ENCODE data around the gene IGFL4. TPM values are rescaled to one million over a fixed set of nuclear protein-coding genes. Genes with fewer than 3 reads are reported as not detected.
A peak's percentile ranks its signal among the peaks of the same experiment; 100 is the strongest.

Gene IGFL4
- total and polyA plus RNA-seq, 10 of the 15 experiments (the other 5 are each of a cell fraction or from before 2014, with no cell fraction given): not detected

DNA sequence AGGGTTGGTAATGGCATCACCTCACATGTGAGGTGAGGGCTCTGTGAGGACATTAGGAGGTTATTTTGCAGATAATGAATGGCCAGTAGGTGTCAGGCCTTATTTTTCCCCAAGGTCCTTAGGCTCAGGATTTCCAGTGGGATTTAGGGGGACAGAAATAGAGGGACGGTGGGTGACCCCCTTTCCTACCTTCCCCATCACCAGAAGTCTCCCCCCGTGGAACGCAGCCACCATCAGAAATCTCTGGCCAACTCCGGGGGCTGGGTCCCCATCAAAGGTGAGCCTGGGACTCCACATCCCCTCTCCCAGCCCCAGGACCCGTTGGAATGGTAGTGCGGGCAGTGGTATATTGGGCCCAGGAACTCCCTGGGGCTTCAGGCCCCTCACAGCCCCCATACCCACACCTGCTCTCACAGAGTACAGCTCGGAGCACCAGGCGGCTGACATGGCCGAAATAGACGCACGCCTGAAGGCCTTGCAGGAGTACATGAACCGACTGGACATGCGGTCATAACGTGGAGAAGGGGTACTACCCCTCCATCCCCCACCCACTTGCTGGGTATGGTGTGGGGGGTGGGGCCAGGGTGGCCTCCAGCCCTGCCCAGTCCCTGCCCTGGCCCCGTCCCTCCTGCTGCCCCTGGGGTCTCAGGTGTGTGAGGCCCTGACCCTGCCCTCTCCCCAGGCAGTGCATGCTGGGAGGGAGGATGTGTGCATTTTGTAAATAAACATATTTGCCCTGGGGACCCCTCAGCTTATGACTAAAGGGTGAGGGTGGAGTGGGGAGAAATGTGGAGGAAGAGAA lies 22.7 kb downstream of the IGFL4 start:
- H3K4me1 ChIP-seq (ENCODE audit: control insufficient read depth, insufficient read depth, low read length): peaks cover 5% of the 10 kb centered on the region
- RAD21 ChIA-PET (ENCODE audit: unreplicated experiment): interaction anchor here (1.5 kb wide), 2 partner anchors 155 to 248 kb away, joined by 3 to 4 read pairs; no protein-coding TSS in a partner anchor
- 95% methylated on average over 15 of the region's 15 CpGs for WGBS (ENCODE audit: insufficient coverage, insufficient replicate concordance, low lambda C conversion rate, missing lambda C conversion rate)
- no peak overlapping the region for H3K9ac ChIP-seq (ENCODE audit: control insufficient read depth, insufficient read depth, low read length)
- no peaks in the 10 kb centered on the region; the same call in 1 of the 2 replicates for H4K20me1 ChIP-seq (ENCODE audit: control insufficient read depth, insufficient read depth)
- FAIRE-seq (no peak), ATAC-seq (no peak), DNase-seq (ENCODE audit: low read depth, low spot score) (no peak)
- no peaks in the 10 kb centered on the region for H3K9me3 ChIP-seq (replicated peaks; ENCODE audit: control insufficient read depth, insufficient read depth, low read length)
- H3K4me2 ChIP-seq (ENCODE audit: control insufficient read depth, insufficient read depth): no peak overlapping the region
- no peak overlapping the region for H3K4me3 ChIP-seq
- no TSS peak for BruUV-seq (replicated peaks)
- SMC1A ChIA-PET (ENCODE audit: uncharacterized antibody, unreplicated experiment): no interaction called here
- H3K27ac ChIP-seq (ENCODE audit: control insufficient read depth, insufficient read depth): no peak overlapping the region
- H3K36me3 ChIP-seq (ENCODE audit: control insufficient read depth in 2 of 2, insufficient read depth in 2 of 2, low read length in 1 of 2): no peaks in the 10 kb centered on the region; a peak in 1 of 4 replicates
- in situ Hi-C loops (cut with MboI): no loop called here
- TF ChIP-seq, protein P1, sequence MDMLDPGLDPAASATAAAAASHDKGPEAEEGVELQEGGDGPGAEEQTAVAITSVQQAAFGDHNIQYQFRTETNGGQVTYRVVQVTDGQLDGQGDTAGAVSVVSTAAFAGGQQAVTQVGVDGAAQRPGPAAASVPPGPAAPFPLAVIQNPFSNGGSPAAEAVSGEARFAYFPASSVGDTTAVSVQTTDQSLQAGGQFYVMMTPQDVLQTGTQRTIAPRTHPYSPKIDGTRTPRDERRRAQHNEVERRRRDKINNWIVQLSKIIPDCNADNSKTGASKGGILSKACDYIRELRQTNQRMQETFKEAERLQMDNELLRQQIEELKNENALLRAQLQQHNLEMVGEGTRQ (IDR thresholded peaks at IDR 0.05; ENCODE audit: borderline replicate concordance, low read depth, low read length): no peak
- intact Hi-C loops (cut with micrococcal nuclease; ENCODE audit: unreplicated experiment): no loop called here
- no peaks in the 10 kb centered on the region for H3K27me3 ChIP-seq (replicated peaks in 1 of 2; ENCODE audit: control insufficient read depth in 2 of 2, insufficient read depth in 2 of 2, low read length in 1 of 2)
- CTCF ChIA-PET: interaction anchor here (1.0 to 2.0 kb wide), 4 partner anchors 10 to 155 kb away, joined by 3 to 17 read pairs (median 9); partner anchors contain the start of genes CCDC61 and SYMPK
- no peak overlapping the region for H2AFZ ChIP-seq (ENCODE audit: control insufficient read depth, low read depth, low read length)
- POLR2A ChIA-PET: interaction anchor here (0.6 kb wide), 1 partner anchor 23 kb away, joined by 3 read pairs; the partner anchor contains the start of gene CCDC61
- no peaks in the 10 kb centered on the region for H3K79me2 ChIP-seq (ENCODE audit: control insufficient read depth, insufficient read depth, low read length)

DNA sequence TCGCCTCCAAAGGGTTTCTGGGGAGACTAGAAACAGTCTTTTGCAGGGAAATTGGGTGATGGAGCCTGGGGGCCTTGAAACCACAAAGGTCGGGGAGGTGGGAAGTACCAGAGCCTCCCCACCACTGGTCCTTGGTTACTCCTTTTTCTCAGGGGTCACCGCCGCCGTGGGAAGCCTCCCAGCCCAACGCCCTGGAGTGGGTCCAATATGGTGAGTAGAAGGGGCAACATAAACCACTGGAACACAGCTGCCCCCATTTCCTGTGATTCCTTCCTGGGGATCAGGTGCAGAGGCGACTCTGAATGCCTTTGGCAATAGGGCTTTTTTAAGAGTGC lies 23.7 kb downstream of the IGFL4 start:
- Histone ChIP-seq H2AFZ (ENCODE audit: control insufficient read depth, low read depth, low read length) (no peak overlapping the region), H3K27me3 (replicated peaks in 1 of 2; ENCODE audit: control insufficient read depth in 2 of 2, insufficient read depth in 2 of 2, low read length in 1 of 2) (no peaks in the 10 kb centered on the region), H3K4me1 (ENCODE audit: control insufficient read depth, insufficient read depth, low read length) (peaks cover 5% of the 10 kb centered on the region), H3K9ac (ENCODE audit: control insufficient read depth, insufficient read depth, low read length) (no peak overlapping the region), H4K20me1 (ENCODE audit: control insufficient read depth, insufficient read depth) (no peaks in the 10 kb centered on the region; the same call in 1 of the 2 replicates), H3K9me3 (replicated peaks; ENCODE audit: control insufficient read depth, insufficient read depth, low read length) (no peaks in the 10 kb centered on the region), H3K36me3 (ENCODE audit: control insufficient read depth in 2 of 2, insufficient read depth in 2 of 2, low read length in 1 of 2) (no peaks in the 10 kb centered on the region; a peak in 1 of 4 replicates), H3K79me2 (ENCODE audit: control insufficient read depth, insufficient read depth, low read length) (no peaks in the 10 kb centered on the region), H3K4me3 (no peak overlapping the region), H3K27ac (ENCODE audit: control insufficient read depth, insufficient read depth) (no peak overlapping the region), H3K4me2 (ENCODE audit: control insufficient read depth, insufficient read depth) (no peak overlapping the region; the same call in 1 of the 2 replicates)
- ChIA-PET POLR2A (interaction anchor here (0.7 to 1.2 kb wide), 2 partner anchors 129 to 154 kb away, joined by 3 to 7 read pairs; partner anchors contain the start of genes FOXA3 and SYMPK), CTCF (interaction anchor here (0.6 to 2.0 kb wide), 11 partner anchors 11 to 584 kb away, joined by 3 to 17 read pairs (median 4); partner anchors contain the start of genes CALM3, CCDC61, IRF2BP1 and MYPOP), SMC1A (ENCODE audit: uncharacterized antibody, unreplicated experiment) (interaction anchor here (1.0 kb wide), 1 partner anchor 200 kb away, joined by 4 read pairs; no protein-coding TSS in a partner anchor), RAD21 (ENCODE audit: unreplicated experiment) (interaction anchor here (0.7 to 1.5 kb wide), 6 partner anchors 154 to 248 kb away, joined by 3 to 5 read pairs (median 3); partner anchors contain the start of gene SIX5)
- intact Hi-C loops (cut with micrococcal nuclease; ENCODE audit: unreplicated experiment): no loop called here
- in situ Hi-C loops (cut with MboI): no loop called here
- FAIRE-seq (no peak), ATAC-seq (peak; percentile 14), DNase-seq (ENCODE audit: low read depth, low spot score) (no peak)
- 15% methylated on average over 7 of the region's 7 CpGs for WGBS (ENCODE audit: insufficient coverage, insufficient replicate concordance, low lambda C conversion rate, missing lambda C conversion rate)
- BruUV-seq (replicated peaks): no TSS peak
- TF ChIP-seq MYB (IDR thresholded peaks at IDR 0.05; ENCODE audit: borderline replicate concordance, low read depth, low read length) (no peak), USF1 (IDR thresholded peaks at IDR 0.05; ENCODE audit: borderline replicate concordance, extremely low read length, insufficient read depth, low read depth, low read length) (no peak), BMI1 (IDR thresholded peaks at IDR 0.05; ENCODE audit: borderline replicate concordance) (no peak), YBX1 (IDR thresholded peaks at IDR 0.05) (no peak), POLR2A (IDR thresholded peaks at IDR 0.05; ENCODE audit: low read depth, low read length) (no peak), MYC (IDR thresholded peaks at IDR 0.05; ENCODE audit: insufficient read depth, insufficient read length, insufficient replicate concordance, low read length, severe bottlenecking) (no peak), E4F1 (IDR thresholded peaks at IDR 0.05; ENCODE audit: borderline replicate concordance, partially characterized antibody) (no peak), EED (IDR thresholded peaks at IDR 0.05; ENCODE audit: low read depth) (no peak)
- TF ChIP-seq, protein P1 (IDR thresholded peaks at IDR 0.05; ENCODE audit: borderline replicate concordance, low read depth, low read length): no peak

Measured in GM12878 (cell line).